ENCODE results near the gene LOC101059915.

LOC101059915 gene

GRCh38 chrX:71621603-71622002 is 45.7 kb upstream of the LOC101059915 start:
- no peak for DNase-seq (ENCODE audit: extremely low spot score)
- CTCF ChIA-PET: interaction anchor here (1.8 to 2.7 kb wide), 2 partner anchors 13 to 28 kb away, joined by 3 to 13 read pairs; no protein-coding TSS in a partner anchor
- TF ChIP-seq CTCF (IDR thresholded peaks at IDR 0.05; ENCODE audit: control extremely low read depth, extremely low read depth, low read depth, missing control alignments): no peak
- POLR2A ChIA-PET: interaction anchor here (0.7 kb wide), 1 partner anchor 530 kb away, joined by 3 read pairs; no protein-coding TSS in a partner anchor

- DNase-seq (ENCODE audit: extremely low spot score): no peak
- POLR2A ChIA-PET: interaction anchor here (0.5 to 0.9 kb wide), 3 partner anchors 256 to 531 kb away, joined by 3 to 9 read pairs (median 5); partner anchors contain the start of genes MED12 and TAF1
- no peak for TF ChIP-seq CTCF (IDR thresholded peaks at IDR 0.05; ENCODE audit: control extremely low read depth, extremely low read depth, low read depth, missing control alignments)
- CTCF ChIA-PET: interaction anchor here (0.8 to 2.7 kb wide), 4 partner anchors 11 to 58 kb away, joined by 3 to 13 read pairs (median 3); no protein-coding TSS in a partner anchor
These were observed 45.2 kb upstream of the LOC101059915 start for GRCh38 chrX:71622032-71622575.

GRCh38 chrX:71622576-71623450 is 44.5 kb upstream of the LOC101059915 start:
- DNase-seq (ENCODE audit: extremely low spot score): peak; percentile 64
- TF ChIP-seq CTCF (IDR thresholded peaks at IDR 0.05; ENCODE audit: control extremely low read depth, extremely low read depth, low read depth, missing control alignments): no peak

GRCh38 chrX:71623714-71624113 is 43.6 kb upstream of the LOC101059915 start:
- TF ChIP-seq CTCF (IDR thresholded peaks at IDR 0.05; ENCODE audit: control extremely low read depth, extremely low read depth, low read depth, missing control alignments): no peak
- CTCF ChIA-PET: interaction anchor here (1.1 to 2.1 kb wide), 2 partner anchors 10 to 13 kb away, joined by 3 to 6 read pairs; no protein-coding TSS in a partner anchor
- POLR2A ChIA-PET: no interaction called here
- no peak for DNase-seq (ENCODE audit: extremely low spot score)

More at GRCh38 chrX:71622576-71623450, 44.5 kb upstream of the LOC101059915 start:
- POLR2A ChIA-PET: interaction anchor here (0.5 to 0.9 kb wide), 2 partner anchors 257 to 504 kb away, joined by 5 to 9 read pairs; partner anchors contain the start of genes MED12 and TAF1
- CTCF ChIA-PET: interaction anchor here (0.8 to 2.7 kb wide), 5 partner anchors 10 to 59 kb away, joined by 3 to 13 read pairs (median 3); no protein-coding TSS in a partner anchor

- DNase-seq (ENCODE audit: extremely low spot score): no peak
- POLR2A ChIA-PET: no interaction called here
- no peak for TF ChIP-seq CTCF (IDR thresholded peaks at IDR 0.05; ENCODE audit: control extremely low read depth, extremely low read depth, low read depth, missing control alignments)
- CTCF ChIA-PET: interaction anchor here (1.0 to 2.1 kb wide), 2 partner anchors 8 to 22 kb away, joined by 3 to 6 read pairs; no protein-coding TSS in a partner anchor
These were observed 41.9 kb upstream of the LOC101059915 start for GRCh38 chrX:71625471-71625870.

GRCh38 chrX:71626576-71626975 is 40.8 kb upstream of the LOC101059915 start:
- TF ChIP-seq CTCF (IDR thresholded peaks at IDR 0.05; ENCODE audit: control extremely low read depth, extremely low read depth, low read depth, missing control alignments): no peak
- ChIA-PET CTCF (no interaction called here), POLR2A (no interaction called here)
- DNase-seq (ENCODE audit: extremely low spot score): no peak
